Measurements from ENCODE around the gene KIRREL3. TPM values are rescaled to one million over a fixed set of nuclear protein-coding genes. Genes with fewer than 3 reads are reported as not detected.

The KIRREL3 gene
- total and polyA plus RNA-seq, 2 of the 8 experiments (the other 6 are each of a cell fraction or from before 2014, with no cell fraction given): 0.29 to 0.32 TPM

- no peaks in the 10 kb centered on the region for H3K79me2 ChIP-seq (ENCODE audit: control insufficient read depth in 1 of 2, insufficient read depth in 2 of 2, low read length in 2 of 2)
- no peak overlapping the region for H4K8ac ChIP-seq (ENCODE audit: extremely low read depth, insufficient read depth, low read length)
- H4K5ac ChIP-seq (ENCODE audit: insufficient read length, low read depth, low read length): no peak overlapping the region
- no peak overlapping the region for H3K4me2 ChIP-seq (ENCODE audit: insufficient read depth in 1 of 2, low read depth in 2 of 2, low read length in 2 of 2)
- H3K4me1 ChIP-seq (replicated peaks in 1 of 4; ENCODE audit: control insufficient read depth in 3 of 4, insufficient read depth in 4 of 4, low read length in 3 of 4): no peaks in the 10 kb centered on the region
- no peak overlapping the region for H3K27ac ChIP-seq (ENCODE audit: low read depth, low read length)
- no peak overlapping the region for H2BK20ac ChIP-seq (ENCODE audit: low read length)
- H3K18ac ChIP-seq (ENCODE audit: extremely low read depth, low read length): no peak overlapping the region
- H2BK15ac ChIP-seq (ENCODE audit: low read length): no peak overlapping the region
- no peak overlapping the region for H2AK5ac ChIP-seq (ENCODE audit: low read depth, low read length)
- H2AFZ ChIP-seq (ENCODE audit: low read length): no peak overlapping the region
- no peaks in the 10 kb centered on the region for H3K9me3 ChIP-seq (ENCODE audit: insufficient read depth in 2 of 2, low read depth in 1 of 2, low read length in 1 of 2)
- no peaks in the 10 kb centered on the region for H3K36me3 ChIP-seq (ENCODE audit: control insufficient read depth in 2 of 4, insufficient read depth in 4 of 4, low read length in 3 of 4)
- no peaks in the 10 kb centered on the region for H3K27me3 ChIP-seq (replicated peaks in 1 of 4; ENCODE audit: control insufficient read depth in 3 of 4, extremely low read depth in 1 of 4, insufficient read depth in 3 of 4, low read length in 3 of 4)
- H2BK5ac ChIP-seq (ENCODE audit: low read depth, low read length): no peak overlapping the region
- no peak overlapping the region for H4K91ac ChIP-seq (replicated peaks; ENCODE audit: insufficient read length, low read length)
- DNase-seq (ENCODE audit: low read depth in 1 of 2, low spot score in 2 of 2) (no peak), FAIRE-seq (no peak)
- H3K56ac ChIP-seq (replicated peaks; ENCODE audit: insufficient read length, low read depth, low read length): no peak overlapping the region
- H2BK120ac ChIP-seq (replicated peaks; ENCODE audit: low read depth, low read length): no peak overlapping the region
- no peak overlapping the region for H3K23ac ChIP-seq (ENCODE audit: insufficient read length)
- no peak overlapping the region for H3K4me3 ChIP-seq (ENCODE audit: extremely low read depth in 1 of 4, insufficient read depth in 2 of 4, low read depth in 3 of 4, low read length in 4 of 4)
- CTCF ChIA-PET (ENCODE audit: partially characterized antibody): no interaction called here
- H2BK12ac ChIP-seq (ENCODE audit: low read depth, low read length): no peak overlapping the region
- no peak overlapping the region for H3K9ac ChIP-seq (replicated peaks in 1 of 4; ENCODE audit: extremely low read depth in 1 of 4, low read depth in 3 of 4, low read length in 3 of 4)
- WGBS, 2 experiments (ENCODE audit: extremely low coverage in 1 of 2, insufficient coverage in 1 of 2, insufficient read length in 1 of 2, insufficient replicate concordance in 2 of 2, low coverage in 1 of 2, low lambda C conversion rate in 2 of 2, missing lambda C conversion rate in 1 of 2): 82% methylated on average over 2 of the region's 2 CpGs; no CpG with 5 or more reads in 1 of the 2 experiments
- POLR2A ChIA-PET (ENCODE audit: partially characterized antibody): interaction anchor here (0.7 kb wide), 1 partner anchor 174 kb away, joined by 3 read pairs; no protein-coding TSS in a partner anchor
- H4K20me1 ChIP-seq (replicated peaks in 1 of 2; ENCODE audit: control insufficient read depth in 1 of 2, insufficient read depth in 2 of 2, low read length in 2 of 2): no peaks in the 10 kb centered on the region
- H3K79me1 ChIP-seq (ENCODE audit: low read depth, low read length): no peaks in the 10 kb centered on the region
- no peaks in the 10 kb centered on the region for H3K23me2 ChIP-seq (ENCODE audit: low read depth, low read length)
- H3K14ac ChIP-seq (ENCODE audit: insufficient read length): no peak overlapping the region
- H3K4ac ChIP-seq (replicated peaks; ENCODE audit: insufficient read length, low read depth, low read length): no peak overlapping the region
- no peak for TF ChIP-seq CREB1 (IDR thresholded peaks at IDR 0.05)
- no peak for TF ChIP-seq TAF1 (IDR thresholded peaks at IDR 0.05; ENCODE audit: low read depth, low read length)
- TF ChIP-seq MAX (IDR thresholded peaks at IDR 0.05): no peak
- no peak for TF ChIP-seq GABPA (IDR thresholded peaks at IDR 0.05; ENCODE audit: borderline replicate concordance, insufficient read depth, low read length)
- no peak for TF ChIP-seq CBX5 (IDR thresholded peaks at IDR 0.05; ENCODE audit: low read depth, low read length)
- no peak for TF ChIP-seq TAF7 (optimal IDR thresholded peaks at IDR 0.05; ENCODE audit: borderline replicate concordance, low read depth, low read length)
- TF ChIP-seq RNF2 (IDR thresholded peaks at IDR 0.05; ENCODE audit: borderline replicate concordance, low read depth, low read length, missing control alignments, poor library complexity, severe bottlenecking): no peak
- no peak for TF ChIP-seq RXRA (IDR thresholded peaks at IDR 0.05; ENCODE audit: insufficient read depth, low read depth, low read length)
- TF ChIP-seq HDAC6 (IDR thresholded peaks at IDR 0.05; ENCODE audit: low read depth, low read length): no peak
- no peak for TF ChIP-seq JUN (IDR thresholded peaks at IDR 0.05; ENCODE audit: low read depth, low read length)
- no peak for TF ChIP-seq NANOG (IDR thresholded peaks at IDR 0.05; ENCODE audit: insufficient read depth, low read depth, low read length, poor library complexity, severe bottlenecking)
- no peak for TF ChIP-seq YY1 (IDR thresholded peaks at IDR 0.05; ENCODE audit: low read depth, low read length)
- no peak for TF ChIP-seq POLR2AphosphoS5 (IDR thresholded peaks at IDR 0.05; ENCODE audit: low read depth, low read length)
- TF ChIP-seq FOSL1 (IDR thresholded peaks at IDR 0.05; ENCODE audit: insufficient read depth, low read depth, low read length): no peak
- no peak for TF ChIP-seq SRF (IDR thresholded peaks at IDR 0.05; ENCODE audit: low read depth, low read length)
Measured at GRCh38 chr11:126853732-126854131, 146.8 kb downstream of the KIRREL3 start.

All from H1 (cell line).